ENCODE results near the gene MCM8. TPM values are rescaled to one million over a fixed set of nuclear protein-coding genes. Genes with fewer than 3 reads are reported as not detected.

Gene MCM8
- total and polyA plus RNA-seq, 4 donors, result 2.0 to 7.2 (median 3.3) TPM

Small RNAs within 50 kb of the gene (small RNA-seq; reads per million reads assigned to genes)
- gene RF00019 (ENCODE audit: low replicate concordance) (not detected), gene RN7SL498P (ENCODE audit: low replicate concordance) (not detected)

Other genes with a start within 250 kb of the MCM8 start
- 1 to 10 TPM; 5.0 to 5.7 TPM for gene SHLD1, start 200.3 kb upstream of the MCM8 start, total RNA-seq
- 1 to 10 TPM; 6.4 to 6.8 TPM for gene SHLD1, start 200.3 kb upstream of the MCM8 start, polyA plus RNA-seq
- 1 to 10 TPM in 1 of 2 donors, under 1 TPM in 1; 0.92 to 3.7 TPM for gene CHGB, start 39.1 kb upstream of the MCM8 start, total RNA-seq
- under 1 TPM; 0.22 to 0.72 TPM for gene CHGB, start 39.1 kb upstream of the MCM8 start, polyA plus RNA-seq
- 10 to 100 TPM in 1 of 2 donors, 1 to 10 TPM in 1; 5.5 to 12.2 TPM for gene TRMT6, start 119 bp upstream of the MCM8 start, total RNA-seq
- 10 to 100 TPM in 1 of 2 donors, 1 to 10 TPM in 1; 9.5 to 17.0 TPM for gene TRMT6, start 119 bp upstream of the MCM8 start, polyA plus RNA-seq
- gene CRLS1, start 55.5 kb downstream of the MCM8 start, total RNA-seq, result 10 to 100 TPM; 40.2 to 46.2 TPM
- gene CRLS1, start 55.5 kb downstream of the MCM8 start, polyA plus RNA-seq, result 10 to 100 TPM; 42.9 to 84.8 TPM
- 10 to 100 TPM; 20.1 to 62.3 TPM for gene LRRN4, start 103.4 kb downstream of the MCM8 start, total RNA-seq
- gene LRRN4, start 103.4 kb downstream of the MCM8 start, polyA plus RNA-seq, result 10 to 100 TPM in 1 of 2 donors, 1 to 10 TPM in 1; 9.8 to 26.9 TPM
- 1 to 10 TPM; 1.9 to 2.4 TPM for gene FERMT1, start 172.4 kb downstream of the MCM8 start, total RNA-seq
- gene FERMT1, start 172.4 kb downstream of the MCM8 start, polyA plus RNA-seq, result under 1 TPM; 0.83 to 0.98 TPM

Measured in lung (tissue), 5 donors.